Measurements from ENCODE around the gene PARD3. TPM values are rescaled to one million over a fixed set of nuclear protein-coding genes. Genes with fewer than 3 reads are reported as not detected.

PARD3 gene
- total RNA-seq, 2 experiments from 2014 or later: 0.61 to 0.63 TPM

DNA sequence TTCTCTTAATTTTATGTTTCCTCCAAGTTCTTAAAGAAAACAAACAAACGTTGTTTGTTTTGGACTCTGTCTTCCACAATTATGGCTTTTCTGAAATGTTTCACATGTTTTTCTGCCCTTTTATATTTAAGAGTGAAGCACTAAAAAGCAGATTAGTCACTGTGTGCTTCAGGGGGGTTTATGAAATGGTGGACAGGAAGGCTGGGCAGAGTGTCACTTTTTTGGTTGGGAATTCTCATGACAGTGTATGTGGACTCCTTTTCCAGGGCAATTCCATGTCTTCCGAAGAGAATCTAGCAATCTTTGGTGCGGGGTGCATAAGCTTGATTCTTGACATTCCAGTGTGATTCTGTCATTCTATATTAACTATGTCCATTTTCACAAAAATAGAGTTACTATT is 669.4 kb downstream of the PARD3 start:
- CTCF ChIA-PET: no interaction called here
- POLR2A ChIA-PET: no interaction called here

DNA sequence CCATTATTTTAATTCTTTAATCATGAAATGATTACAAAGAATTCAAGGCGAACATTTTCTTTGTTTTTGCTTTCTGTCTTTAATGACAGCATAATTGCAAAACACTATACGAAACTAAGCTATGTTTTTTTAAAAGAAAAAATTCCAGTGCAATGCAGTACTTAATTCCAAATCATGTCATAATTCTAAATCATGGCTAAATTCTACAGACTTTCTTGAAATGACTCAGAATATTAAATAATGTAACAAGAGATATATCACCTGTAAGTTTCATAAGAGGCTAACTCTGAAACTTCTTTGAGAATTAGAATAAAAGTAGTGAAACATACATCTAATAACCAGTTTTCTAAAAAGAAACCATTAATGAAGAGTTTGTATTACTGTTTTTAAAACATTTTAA is 671.6 kb downstream of the PARD3 start:
- ChIA-PET CTCF (no interaction called here), POLR2A (interaction anchor here (0.8 kb wide), 1 partner anchor 511 kb away, joined by 3 read pairs; no protein-coding TSS in a partner anchor)

DNA sequence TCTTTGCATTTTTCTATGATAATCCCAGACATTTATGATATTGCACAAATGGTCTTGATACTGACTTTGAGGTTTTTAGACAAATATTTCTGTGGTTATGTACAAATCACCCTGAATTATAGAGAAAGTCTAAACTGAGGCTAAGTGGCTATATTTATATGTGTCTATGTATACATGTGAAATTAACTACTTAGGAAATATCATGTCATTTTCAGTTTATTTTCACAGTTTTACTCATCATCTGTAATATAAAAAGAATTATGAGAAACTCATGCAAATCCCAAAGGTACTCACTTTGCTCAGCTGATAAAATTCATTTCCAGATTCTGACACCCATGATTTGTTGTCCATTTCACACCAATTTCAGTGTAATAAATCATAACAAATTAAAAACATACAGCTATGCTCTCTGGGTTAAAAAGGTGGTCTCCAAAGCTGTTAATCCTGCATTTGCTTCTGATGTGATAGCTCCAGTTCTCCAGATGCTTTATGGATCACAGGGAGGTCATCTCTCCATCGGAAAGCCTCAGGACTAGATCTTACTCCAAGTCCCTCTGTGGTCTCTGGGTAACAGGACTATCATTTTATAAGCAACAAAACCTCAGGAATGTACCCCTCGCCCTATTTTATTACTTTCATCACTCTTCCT is 673.9 kb downstream of the PARD3 start:
- ChIA-PET CTCF (no interaction called here), POLR2A (no interaction called here)

DNA sequence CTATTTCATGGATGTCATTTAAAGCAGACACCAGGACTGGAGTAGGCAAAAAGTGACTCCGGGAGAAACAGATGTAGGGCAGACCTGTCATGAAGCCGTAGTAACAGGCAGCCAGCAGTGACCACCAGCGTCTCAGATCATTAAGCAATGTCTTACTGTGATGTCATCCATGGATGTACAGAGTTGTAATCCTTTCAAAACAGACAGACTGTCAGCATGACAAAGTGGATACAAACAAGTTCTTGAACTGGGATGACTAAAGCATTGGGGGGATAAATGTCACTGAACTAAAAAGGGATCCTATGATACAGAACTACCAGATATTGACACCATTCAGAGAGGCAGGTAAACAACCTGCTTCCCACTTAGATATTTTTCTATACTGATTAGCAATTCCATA is 675.5 kb downstream of the PARD3 start:
- ChIA-PET CTCF (no interaction called here), POLR2A (no interaction called here)

DNA sequence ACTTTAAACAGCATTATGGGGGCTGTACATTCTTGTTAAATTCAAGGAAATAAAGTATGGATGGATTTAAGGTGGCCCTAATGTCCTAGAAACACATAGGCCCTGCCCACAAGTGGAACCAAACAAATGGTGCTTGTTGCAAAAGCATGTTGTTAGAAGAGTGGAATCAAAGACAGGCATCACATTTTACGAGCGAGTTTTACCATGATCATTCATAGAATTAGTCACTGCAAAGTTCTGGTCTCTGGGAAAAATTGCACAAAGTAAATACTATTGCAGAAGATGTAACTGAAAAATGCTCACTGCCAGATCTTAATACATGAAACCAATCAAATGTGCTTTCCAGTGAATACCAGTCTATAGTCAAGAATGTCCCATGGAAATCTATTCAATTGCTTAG is 677.1 kb downstream of the PARD3 start:
- CTCF ChIA-PET: no interaction called here
- POLR2A ChIA-PET: no interaction called here

DNA sequence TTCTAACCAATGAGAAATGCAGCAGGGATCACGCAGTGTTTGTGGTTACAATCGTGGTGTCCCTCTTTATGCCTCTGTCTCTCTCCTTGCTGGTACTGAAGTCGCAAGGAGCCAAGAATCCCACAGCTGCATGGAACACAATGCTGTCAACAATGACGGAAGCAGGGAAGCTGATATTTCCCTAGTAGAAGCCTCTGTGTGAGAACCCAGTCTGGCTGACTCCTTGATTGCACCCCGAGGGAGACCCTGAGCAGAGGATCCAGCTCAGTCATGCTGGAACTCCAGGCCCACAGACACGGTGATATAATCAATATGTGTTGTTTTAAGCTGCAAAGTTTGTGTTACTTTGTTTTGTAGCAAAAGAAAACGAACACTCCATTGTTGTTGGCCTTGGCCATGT is 677.9 kb downstream of the PARD3 start:
- ChIA-PET CTCF (no interaction called here), POLR2A (no interaction called here)

DNA sequence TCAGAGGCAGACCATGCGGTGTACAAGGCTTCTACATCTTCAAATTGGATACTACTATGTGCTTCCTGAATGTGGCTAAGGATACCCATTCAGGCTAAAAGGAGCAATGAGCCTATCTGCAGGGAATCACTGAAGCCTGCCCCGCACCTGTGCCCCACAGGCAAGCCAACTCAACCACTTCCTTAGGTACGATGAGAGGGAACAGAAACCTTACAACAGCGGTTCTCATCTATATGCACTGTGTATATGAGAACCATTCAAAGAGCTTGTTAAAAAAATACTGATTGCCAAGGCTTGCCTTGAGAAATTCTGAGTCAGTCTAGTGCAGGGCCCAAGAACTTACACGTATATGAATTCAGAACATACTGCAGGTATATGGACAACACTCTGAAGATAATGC is 679.6 kb downstream of the PARD3 start:
- ChIA-PET POLR2A (no interaction called here), CTCF (no interaction called here)

DNA sequence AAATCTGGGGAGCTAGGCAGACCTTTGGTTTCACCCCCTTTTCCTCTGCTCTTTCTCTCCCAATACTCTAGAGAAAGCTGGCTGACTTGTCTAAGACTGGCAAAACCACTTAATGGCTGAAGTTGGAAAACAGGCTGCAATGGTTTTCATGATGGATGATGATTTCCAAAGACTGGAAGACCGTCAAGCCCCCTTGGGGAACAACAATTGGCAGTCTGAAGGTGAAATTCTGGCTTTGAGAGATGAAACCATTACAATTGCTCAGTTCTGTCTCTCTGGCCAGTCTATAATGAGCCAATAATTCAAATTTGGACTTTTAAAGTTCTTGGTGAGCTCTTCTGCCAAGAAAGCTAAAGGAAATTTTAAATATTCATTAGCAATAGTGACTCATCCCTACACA is 680.5 kb downstream of the PARD3 start:
- ChIA-PET CTCF (no interaction called here), POLR2A (no interaction called here)

DNA sequence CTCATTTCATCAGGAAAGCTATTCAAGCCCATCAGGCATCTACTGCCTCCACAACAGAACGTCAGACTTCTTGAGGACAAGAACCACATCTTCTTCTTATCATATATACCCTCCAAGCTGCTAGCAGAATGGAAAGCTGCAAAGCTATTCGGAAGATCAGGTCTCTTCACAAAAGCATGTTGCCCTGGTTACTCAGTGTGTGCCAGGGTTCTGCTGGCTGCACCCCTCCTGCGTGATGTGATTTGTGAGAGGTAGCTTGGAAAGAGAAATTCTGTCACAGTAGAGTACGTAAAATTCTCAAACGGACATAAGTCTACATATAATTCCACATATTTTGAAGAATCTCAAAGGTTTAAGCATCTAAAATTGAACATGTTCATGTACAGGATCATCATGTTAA is 681.7 kb downstream of the PARD3 start:
- ChIA-PET POLR2A (no interaction called here), CTCF (no interaction called here)

DNA sequence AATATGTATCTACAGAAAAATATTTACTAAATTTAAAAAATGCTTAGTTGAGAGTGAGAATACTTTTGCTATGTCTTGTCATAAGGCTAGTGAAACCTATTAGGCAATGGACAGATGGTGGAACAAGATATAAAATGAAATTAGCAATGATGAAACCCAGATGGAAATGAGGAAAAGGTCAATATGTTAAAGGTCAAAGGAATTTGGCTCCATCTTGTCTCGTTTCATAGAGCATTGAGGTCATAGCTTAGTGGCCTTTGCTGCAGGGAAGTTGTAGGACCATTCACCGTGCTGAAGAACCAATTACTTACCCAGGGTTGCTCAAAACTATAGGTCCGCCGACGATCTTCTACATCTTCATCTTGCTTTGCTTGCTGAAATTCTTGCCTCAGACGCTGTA is 683.9 kb downstream of the PARD3 start:
- CTCF ChIA-PET: no interaction called here
- POLR2A ChIA-PET: no interaction called here

DNA sequence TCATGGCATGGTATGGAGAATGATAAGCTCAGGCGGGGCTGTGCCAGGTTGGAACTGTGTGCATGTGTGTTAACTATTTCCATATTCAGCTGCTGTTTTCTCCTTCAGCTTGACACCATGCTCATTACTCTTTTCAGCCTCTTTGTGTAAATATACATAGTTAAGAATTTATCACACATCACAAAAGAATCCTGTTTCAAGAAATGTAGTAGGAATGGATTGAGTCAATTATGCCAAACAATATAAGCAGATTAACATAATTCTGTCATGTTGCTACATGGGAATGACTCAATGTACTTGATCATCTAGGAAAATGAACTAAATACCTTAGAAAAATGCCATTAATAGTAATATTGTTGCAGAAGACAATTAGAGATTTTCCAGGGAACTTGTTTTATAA is 687.4 kb downstream of the PARD3 start:
- ChIA-PET POLR2A (no interaction called here), CTCF (no interaction called here)

DNA sequence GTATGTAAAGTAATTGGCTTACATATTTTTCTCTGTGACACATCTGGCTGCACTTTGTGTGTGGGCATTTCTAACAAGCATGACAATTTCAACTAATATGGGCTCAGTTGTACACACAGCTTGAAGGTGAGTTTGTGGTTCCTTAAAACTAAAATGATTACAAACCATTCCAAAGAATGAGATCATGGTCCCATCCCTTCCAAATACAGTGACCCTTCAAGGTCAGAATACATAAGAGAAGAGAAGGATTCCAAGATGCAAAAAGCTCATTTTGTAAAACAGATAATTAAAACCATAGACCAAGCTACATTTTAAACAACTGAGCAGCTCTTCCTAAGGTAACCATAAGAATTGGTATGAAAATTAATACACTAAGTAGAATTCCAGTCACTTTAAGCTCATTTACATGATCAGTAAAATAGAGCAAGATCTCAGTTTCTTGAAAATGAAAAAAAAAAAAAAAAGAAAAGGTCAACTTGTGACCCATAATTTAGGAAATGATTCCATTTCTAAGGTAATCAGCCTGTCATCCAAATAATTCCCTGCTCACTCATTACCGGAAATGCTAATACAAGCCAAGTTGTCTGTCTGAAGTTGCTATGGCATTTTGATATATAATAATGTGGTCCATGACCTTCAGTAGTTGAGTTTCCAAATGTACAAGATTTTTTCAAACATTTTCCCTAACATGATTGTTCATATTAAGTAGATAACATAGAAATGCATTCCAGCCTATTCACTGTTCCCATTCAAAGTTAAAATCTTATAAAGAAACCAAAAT is 688.5 kb downstream of the PARD3 start:
- ChIA-PET POLR2A (interaction anchor here (0.5 to 0.6 kb wide), 2 partner anchors 41 to 184 kb away, joined by 3 to 5 read pairs; no protein-coding TSS in a partner anchor), CTCF (interaction anchor here (0.6 kb wide), 1 partner anchor 364 kb away, joined by 3 read pairs; no protein-coding TSS in a partner anchor)

DNA sequence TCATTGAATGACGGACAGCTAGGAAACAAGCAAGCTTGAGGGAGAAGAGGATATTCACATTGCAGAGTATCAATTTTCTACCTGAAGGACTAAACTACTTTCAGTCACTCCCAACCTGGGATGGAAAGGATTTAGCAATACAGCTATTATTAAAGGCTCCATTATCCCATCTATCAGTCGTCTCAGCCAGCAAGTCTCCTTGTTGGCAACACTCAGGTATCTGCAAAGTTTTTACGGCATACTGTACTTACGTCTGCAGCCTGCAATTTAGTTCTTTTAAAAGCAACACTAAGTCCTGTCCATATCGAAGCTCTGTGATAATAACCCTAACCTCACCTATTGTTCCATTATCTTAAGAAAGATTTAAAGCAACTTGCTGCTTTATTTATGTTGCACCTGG is 689.4 kb downstream of the PARD3 start:
- CTCF ChIA-PET: no interaction called here
- POLR2A ChIA-PET: interaction anchor here (0.5 kb wide), 1 partner anchor 40 kb away, joined by 5 read pairs; no protein-coding TSS in a partner anchor

DNA sequence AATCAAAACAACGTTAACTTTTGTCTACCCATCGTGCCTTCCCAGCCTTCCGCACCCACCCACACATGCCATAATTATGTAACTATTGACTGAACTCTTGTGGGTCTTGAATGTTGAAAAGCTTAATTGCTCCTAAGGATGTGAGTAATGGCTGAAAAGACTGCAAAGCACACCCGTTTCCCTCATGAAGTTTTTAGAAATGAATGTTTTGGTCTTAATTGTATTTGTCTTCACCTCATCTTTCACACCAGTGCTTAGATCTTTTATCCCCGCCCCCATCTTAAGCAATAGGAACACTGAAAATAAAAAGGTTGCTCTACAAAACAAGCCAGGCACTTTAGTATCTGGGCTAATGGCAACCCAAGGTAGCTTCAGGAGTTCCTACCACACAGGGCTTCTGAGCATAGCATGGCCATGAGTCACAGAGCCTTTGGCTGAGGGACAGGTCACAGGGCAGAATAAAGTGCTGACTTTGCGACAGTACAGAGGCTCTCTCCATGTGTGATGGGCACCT is 690.5 kb downstream of the PARD3 start:
- ChIA-PET POLR2A (no interaction called here), CTCF (no interaction called here)

DNA sequence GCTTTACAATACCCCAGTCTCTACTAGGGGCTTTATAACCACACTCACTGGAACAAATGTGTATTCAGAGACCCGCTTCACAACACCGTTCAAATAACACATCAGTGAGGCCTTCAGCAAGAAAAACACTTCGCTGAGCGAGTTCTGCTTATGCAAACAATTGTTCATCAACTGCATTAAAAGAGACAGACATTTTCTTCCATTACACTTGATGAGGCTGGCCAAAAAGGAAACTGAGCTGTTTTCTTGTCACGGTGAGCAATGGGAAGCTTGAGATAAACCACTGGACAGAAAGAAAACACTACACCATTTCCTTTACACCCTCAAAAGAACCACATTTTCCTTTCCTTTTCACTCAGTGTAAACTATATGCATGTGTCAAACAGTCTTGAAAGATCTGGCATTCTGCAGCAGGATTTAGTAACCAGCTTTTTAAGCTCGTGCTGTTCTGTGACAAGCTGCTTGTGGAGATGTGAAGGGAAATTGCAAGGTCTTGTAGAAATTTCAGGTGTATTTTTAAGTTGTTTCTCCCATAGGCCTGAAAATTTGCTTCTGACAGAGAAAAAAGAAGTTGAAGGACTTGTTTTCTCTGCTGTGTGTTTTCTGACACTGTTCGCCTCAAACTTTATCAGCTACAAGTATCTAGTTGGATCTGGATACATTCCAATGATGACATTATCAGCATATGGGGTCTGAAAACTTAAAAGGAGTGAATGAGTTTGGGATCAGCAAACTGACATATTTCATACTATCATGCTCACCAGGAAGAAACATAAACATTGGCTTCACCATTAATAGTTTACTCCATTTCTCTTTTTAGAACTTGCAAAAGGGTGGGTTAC is 693.1 kb downstream of the PARD3 start:
- CTCF ChIA-PET: no interaction called here
- POLR2A ChIA-PET: no interaction called here

DNA sequence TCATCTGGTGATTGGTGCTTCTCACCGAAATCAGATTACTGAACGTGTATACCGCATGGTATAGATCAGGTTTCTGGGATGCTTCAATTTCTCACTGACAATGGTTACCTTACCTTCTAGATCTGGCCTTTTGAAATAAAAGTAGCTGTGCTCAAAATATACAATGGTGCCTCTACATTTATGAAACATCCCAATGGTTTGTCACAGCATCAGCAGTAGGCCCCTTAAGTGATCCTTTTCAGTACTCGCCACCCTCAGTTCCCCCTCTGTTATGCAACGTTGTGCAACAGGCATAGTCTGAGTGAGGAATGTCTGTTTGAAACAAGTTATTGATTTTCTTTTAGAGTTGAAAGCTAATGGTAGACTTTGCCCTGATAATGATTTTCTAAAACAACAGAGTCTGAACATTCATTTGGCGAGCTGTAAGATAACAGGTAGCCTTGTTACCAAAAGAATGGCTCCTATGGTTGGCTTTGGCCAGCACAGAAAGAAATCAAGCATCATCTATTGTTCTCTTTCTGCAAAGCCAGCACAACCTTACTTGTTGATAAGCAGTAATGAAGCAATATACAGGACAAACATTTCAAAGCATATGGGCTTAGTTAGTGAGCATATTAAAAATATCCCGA is 693.9 kb downstream of the PARD3 start:
- POLR2A ChIA-PET: no interaction called here

DNA sequence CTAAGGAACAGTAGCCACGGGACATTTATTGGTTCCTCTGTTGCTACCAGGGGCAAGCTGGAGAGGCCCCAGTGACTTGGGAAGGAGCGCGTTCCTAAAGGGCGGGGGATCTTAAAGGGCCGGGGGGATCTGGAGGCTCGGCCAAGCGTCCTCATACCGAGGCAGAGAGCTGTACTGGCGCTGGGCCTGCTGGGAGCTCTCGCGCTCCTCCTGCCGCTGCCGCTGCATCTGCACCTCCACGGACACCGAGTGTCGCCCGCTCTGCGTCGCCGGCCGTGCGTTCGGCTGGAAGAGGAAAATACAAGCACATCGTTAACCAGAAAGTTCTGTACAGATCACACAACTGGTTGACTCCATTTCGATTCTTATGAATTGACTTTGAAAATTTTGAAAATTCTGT is 695.6 kb downstream of the PARD3 start:
- ChIA-PET POLR2A (no interaction called here), CTCF (no interaction called here)

More for the DNA sequence above, 693.9 kb downstream of the PARD3 start:
- CTCF ChIA-PET: interaction anchor here (0.7 kb wide), 1 partner anchor 1074 kb away, joined by 3 read pairs; no protein-coding TSS in a partner anchor

DNA sequence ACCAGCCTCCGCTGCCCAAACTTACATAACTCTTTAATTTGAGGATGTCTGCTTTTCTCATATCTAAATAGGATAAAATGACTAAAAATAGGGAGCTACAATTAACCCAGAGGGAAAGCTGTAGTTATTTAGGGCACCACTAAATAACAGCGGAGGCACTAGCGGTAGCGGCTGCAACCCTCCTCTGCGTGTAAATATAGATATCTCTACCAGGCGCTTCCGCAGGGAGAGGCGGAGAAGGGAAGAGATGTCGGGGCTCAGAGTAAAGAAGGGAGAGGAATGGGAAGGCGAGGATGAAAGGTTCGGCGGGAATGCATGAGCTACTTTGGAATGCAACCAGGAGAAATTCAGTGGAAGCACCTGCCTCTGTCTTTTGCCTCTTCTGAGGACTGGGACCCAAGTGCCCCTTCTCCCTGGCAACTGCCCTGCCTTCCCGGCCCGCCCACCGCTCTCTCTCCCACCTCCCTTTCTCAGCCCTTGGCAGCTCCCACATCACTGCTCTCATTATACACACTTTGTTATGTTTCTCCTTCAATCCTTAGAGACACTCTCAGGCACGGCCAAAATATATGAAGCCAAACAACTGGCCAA is 698.3 kb downstream of the PARD3 start:
- ChIA-PET POLR2A (no interaction called here), CTCF (interaction anchor here (0.6 kb wide), 1 partner anchor 415 kb away, joined by 3 read pairs; no protein-coding TSS in a partner anchor)

DNA sequence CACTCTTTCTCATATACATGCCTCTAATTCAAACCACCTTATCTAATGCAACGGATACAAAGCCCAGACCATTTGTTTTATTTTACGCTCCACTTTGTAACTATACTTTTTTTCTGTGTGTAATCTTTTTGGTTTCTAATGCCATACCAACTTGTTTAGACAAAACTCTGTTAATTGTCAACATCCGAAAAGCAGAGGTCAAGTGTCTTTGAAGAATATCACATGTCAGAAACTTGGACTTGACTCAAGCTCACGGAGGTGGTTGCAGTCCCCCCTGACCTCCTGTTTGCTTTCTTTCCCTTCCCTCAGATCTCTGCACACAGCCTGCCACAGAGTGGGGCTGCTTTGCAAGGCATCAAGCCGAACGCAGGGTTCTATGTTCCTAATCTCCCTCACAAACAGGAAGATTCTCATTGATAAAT is 698.9 kb downstream of the PARD3 start:
- CTCF ChIA-PET: interaction anchor here (0.6 kb wide), 1 partner anchor 414 kb away, joined by 3 read pairs; no protein-coding TSS in a partner anchor
- POLR2A ChIA-PET: no interaction called here

DNA sequence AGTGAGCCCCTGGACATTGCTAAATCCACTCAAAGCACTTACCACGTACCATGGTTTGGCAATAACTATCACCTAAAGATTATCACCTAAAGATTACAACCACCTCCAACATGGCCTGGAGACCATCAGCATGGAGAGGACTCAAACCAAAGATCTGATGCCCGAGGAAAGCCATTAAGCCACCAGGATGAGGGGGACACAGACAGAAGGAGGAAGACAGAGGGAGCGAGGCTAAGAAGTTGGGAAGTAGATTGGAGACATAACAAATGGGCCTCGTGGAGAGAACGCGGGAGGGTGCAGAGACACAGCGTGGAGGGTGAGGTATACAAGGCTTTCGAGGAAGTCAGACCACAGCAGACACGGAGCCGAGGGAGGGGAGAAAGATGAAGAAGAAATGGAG is 700.2 kb downstream of the PARD3 start:
- CTCF ChIA-PET: no interaction called here
- POLR2A ChIA-PET: no interaction called here
